Loucy (cell line): ENCODE data around the gene MUC6.

Source experiments
- H2AFZ ChIP-seq: fragments of 200-600 bp; sonication (generic); 2 replicates; pipeline ENCODE4 v1.6.0; 2016; ENCODE audit warnings: antibody characterized with exemption, mild to moderate bottlenecking, low read length, moderate library complexity
- H3F3A ChIP-seq: fragments of 200-600 bp; 2 replicates; pipeline ENCODE4 v1.6.0; 2016; ENCODE audit warnings: antibody characterized with exemption, low read depth, mild to moderate bottlenecking
- H3K27me3 ChIP-seq: fragments of 200-600 bp; sonication (generic); 2 replicates; pipeline ENCODE4 v1.6.1; 2014; ENCODE audit warnings: low read length, mild to moderate bottlenecking; ENCODE audit not compliant: insufficient read depth, poor library complexity, severe bottlenecking
- H3K36me3 ChIP-seq: fragments of 200-600 bp; sonication (generic); 2 replicates; pipeline ENCODE4 v1.6.1; 2016; ENCODE audit warnings: low read length; ENCODE audit not compliant: insufficient read depth
- H3K4me1 ChIP-seq: fragments of 200-600 bp; sonication (generic); 2 replicates; pipeline ENCODE4 v1.5.1; 2014; ENCODE audit warnings: low read length, mild to moderate bottlenecking; ENCODE audit not compliant: insufficient read depth, poor library complexity, severe bottlenecking
- H3K4me2 ChIP-seq: fragments of 200-600 bp; sonication (generic); 2 replicates; pipeline ENCODE4 v1.6.0; 2014; ENCODE audit warnings: antibody characterized with exemption, low read length, low read depth, mild to moderate bottlenecking; ENCODE audit not compliant: poor library complexity, severe bottlenecking
- H3K4me3 ChIP-seq: fragments of 200-600 bp; sonication (generic); 2 replicates; pipeline ENCODE4 v1.5.1; 2014; ENCODE audit warnings: low read length, mild to moderate bottlenecking, mixed read lengths; ENCODE audit not compliant: poor library complexity, severe bottlenecking
- H3K79me2 ChIP-seq: fragments of 200-600 bp; sonication (generic); 2 replicates; pipeline ENCODE4 v1.6.1; 2014; ENCODE audit warnings: low read length; ENCODE audit not compliant: insufficient read depth
- H3K9ac ChIP-seq: fragments of 200-600 bp; sonication (generic); 2 replicates; pipeline ENCODE4 v1.6.0; 2014; ENCODE audit warnings: mild to moderate bottlenecking, low read depth, low read length, moderate library complexity; ENCODE audit not compliant: poor library complexity, severe bottlenecking
- H3K9me2 ChIP-seq: fragments of 200-600 bp; sonication (generic); replicated peaks from 2 replicates; pipeline ENCODE4 v1.6.1; 2016; ENCODE audit warnings: low read depth, low read length, mixed read lengths
- H3K9me3 ChIP-seq: fragments of 200-600 bp; sonication (generic); 2 replicates; pipeline ENCODE4 v1.6.1; 2014; ENCODE audit warnings: mild to moderate bottlenecking, antibody characterized with exemption, low read length, low read depth; ENCODE audit not compliant: insufficient read depth
- H4K20me1 ChIP-seq: fragments of 200-600 bp; sonication (generic); 2 replicates; pipeline ENCODE4 v1.6.0; 2014; ENCODE audit warnings: antibody characterized with exemption, low read length, mild to moderate bottlenecking; ENCODE audit not compliant: insufficient read depth, poor library complexity, severe bottlenecking
- EZH2phosphoT487 ChIP-seq: fragments of 200-600 bp; IDR thresholded peaks from 2 replicates; pipeline ENCODE4 v1.6.1; 2018; ENCODE audit warnings: antibody characterized with exemption, mild to moderate bottlenecking, moderate library complexity, borderline replicate concordance
- TF ChIP-seq, protein P1 (sequence below): fragments of 200-600 bp; sonication (generic); conservative IDR thresholded peaks from 2 replicates; pipeline ENCODE4 v1.5.1; 2014; ENCODE audit warnings: mild to moderate bottlenecking, antibody characterized with exemption, low read length

The MUC6 gene

DNA sequence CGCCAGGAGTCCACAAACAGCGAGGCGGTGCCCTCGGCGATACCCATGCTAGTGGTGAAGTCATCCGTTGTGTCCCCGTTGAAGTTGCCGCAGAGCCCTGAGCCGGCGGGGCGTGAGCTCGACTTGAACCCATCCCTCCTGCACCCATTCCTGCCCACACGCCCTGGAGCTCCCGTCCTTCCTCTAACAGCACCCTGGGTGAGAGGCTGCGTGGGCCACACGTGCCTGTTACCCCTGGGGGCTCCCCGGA, 8.3 kb downstream of the MUC6 start:
- no peak overlapping the region for H3K9ac ChIP-seq
- H3K4me3 ChIP-seq: no peak overlapping the region
- H2AFZ ChIP-seq: no peak overlapping the region
- no peaks in the 10 kb centered on the region for H3K9me3 ChIP-seq
- H3K27me3 ChIP-seq: no peaks in the 10 kb centered on the region
- no peaks in the 10 kb centered on the region for H3F3A ChIP-seq
- no peaks in the 10 kb centered on the region for H3K79me2 ChIP-seq
- H4K20me1 ChIP-seq: no peaks in the 10 kb centered on the region
- TF ChIP-seq EZH2phosphoT487: no peak
- TF ChIP-seq, protein P1, sequence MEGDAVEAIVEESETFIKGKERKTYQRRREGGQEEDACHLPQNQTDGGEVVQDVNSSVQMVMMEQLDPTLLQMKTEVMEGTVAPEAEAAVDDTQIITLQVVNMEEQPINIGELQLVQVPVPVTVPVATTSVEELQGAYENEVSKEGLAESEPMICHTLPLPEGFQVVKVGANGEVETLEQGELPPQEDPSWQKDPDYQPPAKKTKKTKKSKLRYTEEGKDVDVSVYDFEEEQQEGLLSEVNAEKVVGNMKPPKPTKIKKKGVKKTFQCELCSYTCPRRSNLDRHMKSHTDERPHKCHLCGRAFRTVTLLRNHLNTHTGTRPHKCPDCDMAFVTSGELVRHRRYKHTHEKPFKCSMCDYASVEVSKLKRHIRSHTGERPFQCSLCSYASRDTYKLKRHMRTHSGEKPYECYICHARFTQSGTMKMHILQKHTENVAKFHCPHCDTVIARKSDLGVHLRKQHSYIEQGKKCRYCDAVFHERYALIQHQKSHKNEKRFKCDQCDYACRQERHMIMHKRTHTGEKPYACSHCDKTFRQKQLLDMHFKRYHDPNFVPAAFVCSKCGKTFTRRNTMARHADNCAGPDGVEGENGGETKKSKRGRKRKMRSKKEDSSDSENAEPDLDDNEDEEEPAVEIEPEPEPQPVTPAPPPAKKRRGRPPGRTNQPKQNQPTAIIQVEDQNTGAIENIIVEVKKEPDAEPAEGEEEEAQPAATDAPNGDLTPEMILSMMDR: no peak
- H3K36me3 ChIP-seq: no peaks in the 10 kb centered on the region
- H3K4me1 ChIP-seq: no peaks in the 10 kb centered on the region
- no peak overlapping the region for H3K4me2 ChIP-seq
- H3K9me2 ChIP-seq: no peaks in the 10 kb centered on the region

DNA sequence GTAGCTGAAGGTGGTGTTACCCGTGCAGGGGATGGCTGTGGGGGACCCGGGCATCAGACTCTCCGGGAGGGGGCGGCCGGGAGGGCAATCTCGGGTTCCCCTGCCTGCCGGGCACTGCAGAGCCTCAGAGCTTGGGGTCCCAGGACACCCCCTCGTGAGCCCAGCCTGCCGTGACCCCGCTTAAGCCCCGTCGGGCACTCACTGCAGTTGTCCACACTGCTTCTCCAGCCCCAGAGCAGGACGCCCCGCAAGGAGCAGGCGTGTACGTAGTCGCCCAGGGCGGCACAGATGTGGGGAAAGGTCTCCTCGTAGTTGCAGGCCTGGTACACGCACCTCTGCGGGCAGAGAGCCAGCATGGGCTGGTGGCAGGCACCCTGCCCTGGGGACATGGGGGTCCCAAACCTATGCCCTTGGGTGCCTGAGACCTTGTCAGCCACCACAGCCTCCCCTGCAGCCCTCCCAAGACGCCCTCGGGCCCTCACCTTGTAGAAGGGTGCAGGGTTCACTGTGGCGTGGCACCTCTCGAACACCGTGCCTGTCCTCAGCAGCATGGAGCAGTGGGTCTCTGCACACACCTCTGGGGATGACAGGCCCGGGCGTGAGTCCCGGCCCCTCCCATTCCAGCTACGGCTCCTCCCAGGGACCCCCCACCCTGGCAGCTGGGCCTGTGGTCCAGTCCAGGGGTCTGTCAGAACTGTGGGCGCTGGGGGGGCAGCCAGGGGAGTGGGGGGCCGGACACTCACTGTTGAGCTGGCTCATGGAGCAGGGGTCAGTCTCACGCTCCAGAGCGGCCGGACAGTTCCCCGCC, 8.8 kb downstream of the MUC6 start:
- Histone ChIP-seq H3K4me1 (no peaks in the 10 kb centered on the region), H2AFZ (no peak overlapping the region), H3K36me3 (no peaks in the 10 kb centered on the region), H4K20me1 (no peaks in the 10 kb centered on the region), H3F3A (no peaks in the 10 kb centered on the region), H3K79me2 (no peaks in the 10 kb centered on the region), H3K4me2 (no peak overlapping the region), H3K4me3 (no peak overlapping the region), H3K27me3 (no peaks in the 10 kb centered on the region), H3K9ac (no peak overlapping the region), H3K9me3 (no peaks in the 10 kb centered on the region), H3K9me2 (no peaks in the 10 kb centered on the region)
- TF ChIP-seq, protein P1: no peak
- no peak for TF ChIP-seq EZH2phosphoT487

DNA sequence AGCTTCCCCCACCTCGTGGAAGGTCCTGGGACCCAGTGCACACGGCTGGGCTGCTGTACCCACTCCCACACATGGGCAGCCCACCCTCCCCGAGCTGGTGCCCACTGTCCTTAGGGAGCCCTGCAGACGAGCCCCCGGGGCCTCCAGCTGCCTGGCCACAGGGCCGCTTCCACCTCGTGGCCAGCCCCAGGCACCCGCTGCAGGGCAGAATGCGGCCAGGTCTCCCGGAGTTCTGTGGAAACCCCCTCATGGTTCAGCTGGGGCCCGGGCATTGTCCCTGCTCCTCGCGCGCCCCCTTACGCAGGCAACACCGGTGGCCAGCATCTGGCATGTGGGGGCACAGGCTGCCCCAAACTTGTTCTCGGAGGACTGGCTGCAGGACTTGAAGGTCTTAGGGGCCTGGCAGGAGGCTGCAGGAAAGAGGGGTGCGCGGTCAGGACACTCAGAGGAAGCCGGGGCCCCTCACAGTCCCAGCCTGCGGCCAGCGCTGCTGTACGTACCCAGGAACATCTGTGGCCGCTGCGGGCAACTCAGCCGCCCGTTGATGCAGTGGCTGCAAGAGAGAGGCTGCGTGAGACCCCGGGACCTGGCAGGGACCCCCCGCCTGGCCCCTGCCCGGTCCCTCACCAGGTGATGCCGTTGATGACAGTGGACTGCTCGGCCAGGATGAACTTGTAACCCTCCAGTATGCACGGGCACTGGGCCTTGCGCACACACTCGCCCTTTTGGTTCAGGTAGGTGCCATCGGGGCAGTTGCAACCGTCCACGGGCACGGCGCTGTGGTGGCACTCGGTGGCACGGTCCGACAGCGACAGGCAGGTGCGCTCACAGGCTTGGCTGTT, 9.7 kb downstream of the MUC6 start:
- Histone ChIP-seq H3K36me3 (no peaks in the 10 kb centered on the region), H2AFZ (no peak overlapping the region), H3K4me1 (no peaks in the 10 kb centered on the region), H3K9ac (no peak overlapping the region), H3K9me3 (no peaks in the 10 kb centered on the region), H3F3A (no peaks in the 10 kb centered on the region), H3K9me2 (no peaks in the 10 kb centered on the region), H4K20me1 (no peaks in the 10 kb centered on the region), H3K4me3 (no peak overlapping the region), H3K79me2 (no peaks in the 10 kb centered on the region), H3K4me2 (no peak overlapping the region), H3K27me3 (no peaks in the 10 kb centered on the region)
- TF ChIP-seq EZH2phosphoT487: no peak
- TF ChIP-seq, protein P1: no peak
